ENCODE data around the gene PPIL1. TPM values are rescaled to one million over a fixed set of nuclear protein-coding genes. Genes with fewer than 3 reads are reported as not detected.
A peak's percentile ranks its signal among the peaks of the same experiment; 100 is the strongest.

PPIL1 gene
- total and polyA plus RNA-seq, 2 of the 8 experiments (the other 6 are each of a cell fraction or from before 2014, with no cell fraction given), result 83.7 to 86.5 TPM

GRCh38 chr6:36848658-36849441 lies 25.8 kb downstream of the PPIL1 start (continued):
- TF ChIP-seq GTF2F1 (IDR thresholded peaks at IDR 0.05; ENCODE audit: borderline replicate concordance, low read depth, low read length) (no peak), TAF1 (IDR thresholded peaks at IDR 0.05; ENCODE audit: low read depth, low read length) (no peak), TBP (IDR thresholded peaks at IDR 0.05; ENCODE audit: low read depth, low read length) (no peak), POU5F1 (IDR thresholded peaks at IDR 0.05; ENCODE audit: low read depth, low read length) (no peak), SIN3A (conservative IDR thresholded peaks at IDR 0.05 in 1 of 2, IDR thresholded peaks at IDR 0.05 in 1 of 2; ENCODE audit: low read depth in 1 of 2, low read length in 2 of 2) (peak; percentile 80 to 92; a peak in 3 of 4 replicates), TAF7 (optimal IDR thresholded peaks at IDR 0.05; ENCODE audit: borderline replicate concordance, low read depth, low read length) (no peak), KDM1A (IDR thresholded peaks at IDR 0.05; ENCODE audit: borderline replicate concordance, low read length) (no peak), E2F6 (IDR thresholded peaks at IDR 0.05) (peak; percentile 67; the same call in 1 of the 2 replicates), POLR2A (IDR thresholded peaks at IDR 0.05; ENCODE audit: control extremely low read depth in 1 of 2, low read depth in 2 of 2, low read length in 2 of 2) (no peak), RBBP5 (IDR thresholded peaks at IDR 0.05; ENCODE audit: borderline replicate concordance, low read depth, low read length) (no peak), YY1 (IDR thresholded peaks at IDR 0.05; ENCODE audit: low read depth, low read length) (no peak), RXRA (IDR thresholded peaks at IDR 0.05; ENCODE audit: insufficient read depth, low read depth, low read length) (no peak), GABPA (IDR thresholded peaks at IDR 0.05; ENCODE audit: borderline replicate concordance, insufficient read depth, low read length) (no peak), ASH2L (IDR thresholded peaks at IDR 0.05; ENCODE audit: low read length) (no peak)
